Measurements from ENCODE around the gene PTRH2. TPM values are rescaled to one million over a fixed set of nuclear protein-coding genes. Genes with fewer than 3 reads are reported as not detected.

Gene PTRH2
- total RNA-seq, 1 experiment from 2014 or later: 40.8 TPM

DNA sequence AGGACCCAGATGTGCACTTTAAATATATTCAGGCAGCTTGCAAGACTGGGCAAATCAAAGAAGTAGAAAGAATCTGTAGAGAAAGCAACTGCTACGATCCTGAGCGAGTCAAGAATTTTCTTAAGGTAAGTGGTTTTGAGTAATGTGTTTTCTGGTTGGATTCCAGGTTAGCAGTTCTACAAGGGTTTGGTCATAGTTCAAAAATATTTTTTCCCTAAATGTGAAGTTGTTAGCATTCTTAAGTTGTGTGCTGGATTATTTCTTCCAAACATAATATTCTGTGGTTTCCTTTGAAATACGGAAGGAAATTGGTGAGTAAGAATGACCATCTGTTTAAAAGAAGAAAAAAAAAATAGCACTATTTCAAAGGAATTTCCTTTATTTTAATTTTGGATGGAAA is 38.4 kb downstream of the PTRH2 start:
- Histone ChIP-seq H3K18ac (ENCODE audit: insufficient read length, low read depth, low read length) (no peak overlapping the region), H3T11ph (ENCODE audit: low read length) (no peak overlapping the region), H4K8ac (replicated peaks; ENCODE audit: insufficient read length, low read depth, low read length) (no peak overlapping the region), H3K14ac (ENCODE audit: insufficient read depth, low read length) (no peak overlapping the region), H2BK12ac (ENCODE audit: insufficient read length, low read depth, low read length) (no peak overlapping the region), H2BK20ac (ENCODE audit: low read depth, low read length, poor library complexity, severe bottlenecking) (no peak overlapping the region), H2BK120ac (ENCODE audit: low read depth, low read length, poor library complexity, severe bottlenecking) (no peak overlapping the region), H3K4me2 (ENCODE audit: insufficient read depth, insufficient read length, low read length) (no peak overlapping the region), H2BK15ac (ENCODE audit: low read depth, low read length) (no peak overlapping the region), H3K79me2 (ENCODE audit: insufficient read depth, low read length) (no peaks in the 10 kb centered on the region), H4K20me1 (ENCODE audit: control insufficient read depth, insufficient read depth, insufficient read length) (no peaks in the 10 kb centered on the region), H3K27me3 (ENCODE audit: insufficient read depth, low read length) (no peaks in the 10 kb centered on the region), H3K27ac (ENCODE audit: insufficient read length, low read depth, low read length) (no peak overlapping the region), H2AFZ (ENCODE audit: low read length) (no peak overlapping the region), H3K79me1 (ENCODE audit: insufficient read depth, low read depth, low read length, poor library complexity, severe bottlenecking) (no peaks in the 10 kb centered on the region), H3K4ac (ENCODE audit: low read depth, low read length) (no peak overlapping the region), H3K9me3 (ENCODE audit: control insufficient read depth, low read depth, low read length) (no peaks in the 10 kb centered on the region), H4K5ac (ENCODE audit: insufficient read length, low read depth, low read length) (no peak overlapping the region), H3K23ac (ENCODE audit: insufficient read length, low read depth, low read length) (no peak overlapping the region), H3K23me2 (ENCODE audit: insufficient read length, low read depth, low read length, poor library complexity, severe bottlenecking) (no peaks in the 10 kb centered on the region), H3K4me1 (ENCODE audit: insufficient read depth, low read length) (no peaks in the 10 kb centered on the region), H2AK5ac (ENCODE audit: insufficient read length, low read length) (no peak overlapping the region), H4K91ac (ENCODE audit: insufficient read length, low read depth, low read length) (no peak overlapping the region), H3K56ac (ENCODE audit: insufficient read length, low read depth, low read length) (no peak overlapping the region), H3K9ac (ENCODE audit: extremely low read depth, insufficient read length, low read length) (no peak overlapping the region), H2BK5ac (ENCODE audit: insufficient read length, low read length) (no peak overlapping the region)
- Mint-ChIP-seq H3K36me3 (ENCODE audit: insufficient read depth in 1 of 3, low read depth in 3 of 3) (peaks cover 6 to 70% (median 42%) of the 10 kb centered on the region in 3 experiments; a peak in 6 of 7 replicates), H3K4me1 (no peaks in the 10 kb centered on the region), H3K27me3 (ENCODE audit: low read depth) (no peaks in the 10 kb centered on the region), H3K9me3 (no peaks in the 10 kb centered on the region), H3K4me3 (no peak overlapping the region), H3K27ac (no peak overlapping the region)
- no peak for DNase-seq
- no peak for TF ChIP-seq CTCF (conservative IDR thresholded peaks at IDR 0.05)
- no CpG with 5 or more reads among the region's 3 CpGs for WGBS (ENCODE audit: extremely low coverage, insufficient read length, low lambda C conversion rate)
